COLO668 (cell line): Measurements from ENCODE around the gene RCOR1.

Experiments used
- DNase-seq: peaks from one replicate; lab custom pipeline; 2025; ENCODE audit not compliant: unreplicated experiment; lab: John Stamatoyannopoulos, UW

The RCOR1 gene

GRCh38 chr14:102668291-102668873 lies 75.9 kb downstream of the RCOR1 start:
- no peak for DNase-seq

- no peak for DNase-seq
Measured at GRCh38 chr14:102671410-102671809, 79.0 kb downstream of the RCOR1 start.

GRCh38 chr14:102672410-102672960 lies 80.0 kb downstream of the RCOR1 start:
- no peak for DNase-seq

- DNase-seq, result no peak
Measured at GRCh38 chr14:102675396-102675795, 82.9 kb downstream of the RCOR1 start.

- no peak for DNase-seq
Measured at GRCh38 chr14:102678394-102678793, 85.9 kb downstream of the RCOR1 start.

- DNase-seq, result peak; percentile 61
Measured at GRCh38 chr14:102683399-102684297, 91.2 kb downstream of the RCOR1 start.

GRCh38 chr14:102684298-102684663 lies 91.8 kb downstream of the RCOR1 start:
- no peak for DNase-seq

GRCh38 chr14:102686196-102686801 lies 93.8 kb downstream of the RCOR1 start:
- no peak for DNase-seq

GRCh38 chr14:102688290-102688689 lies 95.8 kb downstream of the RCOR1 start:
- DNase-seq, result no peak

- DNase-seq, result no peak
Measured at GRCh38 chr14:102690509-102691286, 98.2 kb downstream of the RCOR1 start.

- DNase-seq, result no peak
Measured at GRCh38 chr14:102691763-102692162, 99.3 kb downstream of the RCOR1 start.

GRCh38 chr14:102692334-102692733 lies 99.9 kb downstream of the RCOR1 start:
- DNase-seq, result no peak

GRCh38 chr14:102693006-102693755 lies 100.7 kb downstream of the RCOR1 start:
- no peak for DNase-seq

- peak; percentile 73 for DNase-seq
Measured at GRCh38 chr14:102694530-102695166, 102.2 kb downstream of the RCOR1 start.

GRCh38 chr14:102695167-102695555 lies 102.7 kb downstream of the RCOR1 start:
- no peak for DNase-seq

- DNase-seq, result no peak
Measured at GRCh38 chr14:102696332-102696731, 103.9 kb downstream of the RCOR1 start.

GRCh38 chr14:102696856-102697495 lies 104.5 kb downstream of the RCOR1 start:
- no peak for DNase-seq

- no peak for DNase-seq
Measured at GRCh38 chr14:102697501-102697900, 105.1 kb downstream of the RCOR1 start.

GRCh38 chr14:102699416-102700110 lies 107.1 kb downstream of the RCOR1 start:
- DNase-seq, result no peak
